ENCODE data around the gene ARHGAP24. TPM values are rescaled to one million over a fixed set of nuclear protein-coding genes. Genes with fewer than 3 reads are reported as not detected.

Gene ARHGAP24
- polyA plus RNA-seq, 1 of the 3 experiments (the other 2 are of a cell fraction), result 1.4 TPM

DNA sequence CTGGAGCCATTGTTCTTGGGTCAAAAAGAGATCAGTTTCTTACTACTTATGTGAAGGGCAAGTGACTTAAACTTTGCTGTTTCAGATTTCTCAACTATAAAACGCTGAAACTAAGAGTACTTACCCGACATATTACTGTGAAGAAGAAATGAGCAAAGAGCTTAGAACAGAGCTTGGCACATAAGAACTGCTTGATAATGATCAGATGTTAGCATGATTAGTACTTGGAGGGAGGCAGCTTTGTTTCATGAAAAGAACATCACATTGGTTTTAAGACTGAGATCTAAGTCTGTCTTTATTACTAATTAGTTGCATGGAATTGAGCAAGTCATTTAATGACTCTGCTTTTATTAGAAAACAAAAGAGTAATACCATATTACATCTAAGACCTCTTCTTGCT lies 169.1 kb downstream of the ARHGAP24 start:
- 40% methylated on average over 2 of the region's 2 CpGs for WGBS (ENCODE audit: low lambda C conversion rate)
- no peak overlapping the region for H3K4me3 ChIP-seq (ENCODE audit: low read depth in 2 of 2, low read length in 1 of 2)
- CTCF ChIA-PET, result no interaction called here

More for the DNA sequence above, 169.1 kb downstream of the ARHGAP24 start:
- no peaks in the 10 kb centered on the region for H3F3A ChIP-seq (replicated peaks; ENCODE audit: insufficient read depth)
- H3K9ac ChIP-seq, result no peak overlapping the region
- DNase-seq, result no peak
- H3K27ac ChIP-seq (ENCODE audit: low read depth in 2 of 2, low read length in 1 of 2), result no peak overlapping the region
- no peak overlapping the region for H2AFZ ChIP-seq (ENCODE audit: low read depth)
- TF ChIP-seq, protein P1, sequence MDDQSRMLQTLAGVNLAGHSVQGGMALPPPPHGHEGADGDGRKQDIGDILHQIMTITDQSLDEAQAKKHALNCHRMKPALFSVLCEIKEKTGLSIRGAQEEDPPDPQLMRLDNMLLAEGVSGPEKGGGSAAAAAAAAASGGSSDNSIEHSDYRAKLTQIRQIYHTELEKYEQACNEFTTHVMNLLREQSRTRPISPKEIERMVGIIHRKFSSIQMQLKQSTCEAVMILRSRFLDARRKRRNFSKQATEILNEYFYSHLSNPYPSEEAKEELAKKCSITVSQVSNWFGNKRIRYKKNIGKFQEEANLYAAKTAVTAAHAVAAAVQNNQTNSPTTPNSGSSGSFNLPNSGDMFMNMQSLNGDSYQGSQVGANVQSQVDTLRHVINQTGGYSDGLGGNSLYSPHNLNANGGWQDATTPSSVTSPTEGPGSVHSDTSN (IDR thresholded peaks at IDR 0.05), result no peak
- TF ChIP-seq FOSL2 (IDR thresholded peaks at IDR 0.05; ENCODE audit: borderline replicate concordance, low read depth) (no peak), IRF3 (IDR thresholded peaks at IDR 0.05; ENCODE audit: low read depth, low read length) (no peak), TEAD4 (IDR thresholded peaks at IDR 0.05; ENCODE audit: borderline replicate concordance, insufficient read depth) (no peak), POLR2AphosphoS5 (IDR thresholded peaks at IDR 0.05; ENCODE audit: low read depth, low read length) (no peak), FOXJ3 (CRISPR knock-in tag; IDR thresholded peaks at IDR 0.05) (no peak), RCOR1 (IDR thresholded peaks at IDR 0.05; ENCODE audit: low read length) (no peak), SMC3 (IDR thresholded peaks at IDR 0.05; ENCODE audit: low read depth, low read length) (no peak), RFX5 (IDR thresholded peaks at IDR 0.05; ENCODE audit: low read length) (no peak), RAD21 (IDR thresholded peaks at IDR 0.05; ENCODE audit: low read length) (no peak), RXRA (IDR thresholded peaks at IDR 0.05; ENCODE audit: borderline replicate concordance, low read depth) (no peak), CTCF (IDR thresholded peaks at IDR 0.05) (no peak), USF2 (IDR thresholded peaks at IDR 0.05; ENCODE audit: borderline replicate concordance, low read depth, low read length) (no peak), TCF12 (IDR thresholded peaks at IDR 0.05) (no peak), NFIC (IDR thresholded peaks at IDR 0.05; ENCODE audit: borderline replicate concordance) (no peak)
- H3K9me2 ChIP-seq, result no peaks in the 10 kb centered on the region
- no peaks in the 10 kb centered on the region for H3K4me1 ChIP-seq (ENCODE audit: control insufficient read depth in 1 of 2, insufficient read depth in 2 of 2, low read depth in 1 of 2, low read length in 1 of 2)
- no peaks in the 10 kb centered on the region for H3K27me3 ChIP-seq (ENCODE audit: insufficient read depth)
- H3K79me2 ChIP-seq (ENCODE audit: insufficient read depth), result no peaks in the 10 kb centered on the region
- no peak overlapping the region for H3K4me2 ChIP-seq
- POLR2A ChIA-PET, result no interaction called here
- H3K9me3 ChIP-seq, result no peaks in the 10 kb centered on the region
- H3K36me3 ChIP-seq (replicated peaks in 1 of 2; ENCODE audit: control insufficient read depth in 1 of 2, insufficient read depth in 2 of 2, low read length in 1 of 2), result no peaks in the 10 kb centered on the region
- H4K20me1 ChIP-seq (ENCODE audit: insufficient read depth), result no peaks in the 10 kb centered on the region

All from SK-N-SH (cell line).